SK-N-MC (cell line): ENCODE measurements around the gene APOL2.

Experiments
- DNase-seq: peaks from one replicate; pipeline ENCODE4 v3.0.0-alpha.2; 2011; ENCODE audit warnings: low read depth, low spot score
- H3K27ac ChIP-seq: fragments of 200-600 bp; sonication (generic); 2 replicates; pipeline ENCODE4 v1.5.1; 2016; ENCODE audit warnings: mixed run types
- H3K36me3 ChIP-seq: fragments of 200-600 bp; sonication (generic); 2 replicates; pipeline ENCODE4 v1.6.1; 2017; ENCODE audit warnings: antibody characterized with exemption, low read length, mixed read lengths; ENCODE audit not compliant: insufficient read depth
- H3K4me3 ChIP-seq: fragments of 200-600 bp; sonication (generic); 2 replicates; pipeline ENCODE4 v1.5.1; 2016
- H3K9ac ChIP-seq: fragments of 200-600 bp; sonication (generic); 2 replicates; pipeline ENCODE4 v1.8.0; 2017; ENCODE audit warnings: mixed run types, mixed read lengths; ENCODE audit not compliant: insufficient read length
- H3K9me3 ChIP-seq: fragments of 200-600 bp; sonication (generic); 2 replicates; pipeline ENCODE4 v1.6.1; 2017; ENCODE audit warnings: low read depth, mild to moderate bottlenecking, antibody characterized with exemption, low read length, moderate library complexity, mixed read lengths
- EZH2 ChIP-seq: fragments of 200-600 bp; sonication (generic); IDR thresholded peaks from one replicate; pipeline ENCODE4 v1.6.1; 2017; ENCODE audit warnings: antibody characterized with exemption
- FOXP2 ChIP-seq: optimal IDR thresholded peaks from 2 replicates; pipeline ENCODE3; 2011; ENCODE audit warnings: mild to moderate bottlenecking, moderate library complexity; ENCODE audit not compliant: insufficient read depth; ENCODE audit errors: extremely low read length, control extremely low read depth
- POLR2AphosphoS5 ChIP-seq: IDR thresholded peaks from 2 replicates; pipeline ENCODE4 v1.6.1; 2012; ENCODE audit warnings: mild to moderate bottlenecking, low read depth, low read length, borderline replicate concordance

APOL2 gene

GRCh38 chr22:36199001-36199551 lies 40.3 kb downstream of the APOL2 start:
- TF ChIP-seq POLR2AphosphoS5 (no peak), FOXP2 (no peak), EZH2 (no peak)
- DNase-seq, result no peak
- H3K9ac ChIP-seq, result no peak overlapping the region

GRCh38 chr22:36198536-36198935 lies 40.8 kb downstream of the APOL2 start:
- Histone ChIP-seq H3K9ac (no peak overlapping the region), H3K27ac (no peak overlapping the region), H3K4me3 (no peak overlapping the region), H3K36me3 (no peaks in the 10 kb centered on the region), H3K9me3 (no peaks in the 10 kb centered on the region)
- TF ChIP-seq EZH2 (no peak), FOXP2 (no peak), POLR2AphosphoS5 (no peak)
- no peak for DNase-seq

More at GRCh38 chr22:36199001-36199551, 40.3 kb downstream of the APOL2 start:
- Histone ChIP-seq H3K27ac (no peak overlapping the region), H3K4me3 (no peak overlapping the region), H3K36me3 (no peaks in the 10 kb centered on the region), H3K9me3 (no peaks in the 10 kb centered on the region)

GRCh38 chr22:36197514-36198146 lies 41.7 kb downstream of the APOL2 start:
- Histone ChIP-seq H3K27ac (peak overlapping the region; percentile 82; the same call in 1 of the 2 replicates), H3K9ac (no peak overlapping the region), H3K9me3 (no peaks in the 10 kb centered on the region), H3K36me3 (no peaks in the 10 kb centered on the region), H3K4me3 (peak overlapping the region; percentile 44; the same call in 1 of the 2 replicates)
- no peak for DNase-seq
- TF ChIP-seq FOXP2 (no peak), EZH2 (no peak), POLR2AphosphoS5 (no peak)

GRCh38 chr22:36197065-36197440 lies 42.3 kb downstream of the APOL2 start:
- no peak for DNase-seq
- no peak for TF ChIP-seq EZH2
- no peak for TF ChIP-seq FOXP2
- no peak for TF ChIP-seq POLR2AphosphoS5
- H3K4me3 ChIP-seq, result peak overlapping the region; percentile 44; the same call in 1 of the 2 replicates
- H3K9ac ChIP-seq, result no peak overlapping the region
- no peaks in the 10 kb centered on the region for H3K36me3 ChIP-seq
- H3K27ac ChIP-seq, result peak overlapping the region; percentile 82; the same call in 1 of the 2 replicates
- H3K9me3 ChIP-seq, result no peaks in the 10 kb centered on the region

- peak overlapping the region; percentile 44; the same call in 1 of the 2 replicates for H3K4me3 ChIP-seq
- DNase-seq, result no peak
- no peaks in the 10 kb centered on the region for H3K9me3 ChIP-seq
- no peak overlapping the region for H3K9ac ChIP-seq
- no peaks in the 10 kb centered on the region for H3K36me3 ChIP-seq
- no peak for TF ChIP-seq POLR2AphosphoS5
- TF ChIP-seq FOXP2, result no peak
- TF ChIP-seq EZH2, result no peak
- peak overlapping the region; percentile 82 for H3K27ac ChIP-seq
These were observed 42.9 kb downstream of the APOL2 start for GRCh38 chr22:36196254-36197064.

- Histone ChIP-seq H3K36me3 (no peaks in the 10 kb centered on the region), H3K4me3 (no peak overlapping the region), H3K9me3 (no peaks in the 10 kb centered on the region), H3K9ac (no peak overlapping the region), H3K27ac (no peak overlapping the region)
- no peak for TF ChIP-seq EZH2
- TF ChIP-seq FOXP2, result no peak
- no peak for TF ChIP-seq POLR2AphosphoS5
- no peak for DNase-seq
These were observed 44.4 kb downstream of the APOL2 start for GRCh38 chr22:36194971-36195370.

GRCh38 chr22:36194385-36194784 lies 44.9 kb downstream of the APOL2 start:
- H3K4me3 ChIP-seq, result no peak overlapping the region
- no peak overlapping the region for H3K9ac ChIP-seq
- DNase-seq, result no peak
- TF ChIP-seq EZH2, result no peak
- TF ChIP-seq POLR2AphosphoS5, result no peak
- TF ChIP-seq FOXP2, result no peak
- H3K36me3 ChIP-seq, result no peaks in the 10 kb centered on the region
- no peak overlapping the region for H3K27ac ChIP-seq
- H3K9me3 ChIP-seq, result no peaks in the 10 kb centered on the region

GRCh38 chr22:36193577-36193976 lies 45.8 kb downstream of the APOL2 start:
- Histone ChIP-seq H3K9me3 (no peaks in the 10 kb centered on the region), H3K36me3 (no peaks in the 10 kb centered on the region), H3K9ac (no peak overlapping the region), H3K4me3 (no peak overlapping the region), H3K27ac (no peak overlapping the region)
- DNase-seq, result no peak
- no peak for TF ChIP-seq FOXP2
- no peak for TF ChIP-seq EZH2
- TF ChIP-seq POLR2AphosphoS5, result no peak

- no peak overlapping the region for H3K4me3 ChIP-seq
- no peak overlapping the region for H3K9ac ChIP-seq
- no peak for DNase-seq
- no peaks in the 10 kb centered on the region for H3K36me3 ChIP-seq
- no peak overlapping the region for H3K27ac ChIP-seq
- H3K9me3 ChIP-seq, result no peaks in the 10 kb centered on the region
- TF ChIP-seq POLR2AphosphoS5 (no peak), EZH2 (no peak), FOXP2 (no peak)
These were observed 46.2 kb downstream of the APOL2 start for GRCh38 chr22:36193171-36193570.
